ENCODE results near the gene KRIT1.

GRCh38 chr7:92259610-92260247 lies 14.0 kb upstream of the KRIT1 start:
- TF ChIP-seq POLR2A (IDR thresholded peaks at IDR 0.05; ENCODE audit: low read depth, low read length) (no peak), POLR2AphosphoS5 (IDR thresholded peaks at IDR 0.05; ENCODE audit: low read depth, low read length) (no peak), TAF1 (IDR thresholded peaks at IDR 0.05; ENCODE audit: low read depth, low read length) (no peak), PAX5 (IDR thresholded peaks at IDR 0.05; ENCODE audit: insufficient read depth, low read length, severe bottlenecking) (no peak), POU2F2 (IDR thresholded peaks at IDR 0.05; ENCODE audit: low read depth, low read length) (no peak)
